ENCODE results near the gene XNDC1N. TPM values are rescaled to one million over a fixed set of nuclear protein-coding genes. Genes with fewer than 3 reads are reported as not detected.
"Not testable (repeated sequence)": the region's sequence is repeated elsewhere in the genome, so short reads cannot be mapped to it uniquely, and the experiment has no call there.

XNDC1N gene
- total RNA-seq, 1 experiment from 2014 or later: 32.1 TPM

DNA sequence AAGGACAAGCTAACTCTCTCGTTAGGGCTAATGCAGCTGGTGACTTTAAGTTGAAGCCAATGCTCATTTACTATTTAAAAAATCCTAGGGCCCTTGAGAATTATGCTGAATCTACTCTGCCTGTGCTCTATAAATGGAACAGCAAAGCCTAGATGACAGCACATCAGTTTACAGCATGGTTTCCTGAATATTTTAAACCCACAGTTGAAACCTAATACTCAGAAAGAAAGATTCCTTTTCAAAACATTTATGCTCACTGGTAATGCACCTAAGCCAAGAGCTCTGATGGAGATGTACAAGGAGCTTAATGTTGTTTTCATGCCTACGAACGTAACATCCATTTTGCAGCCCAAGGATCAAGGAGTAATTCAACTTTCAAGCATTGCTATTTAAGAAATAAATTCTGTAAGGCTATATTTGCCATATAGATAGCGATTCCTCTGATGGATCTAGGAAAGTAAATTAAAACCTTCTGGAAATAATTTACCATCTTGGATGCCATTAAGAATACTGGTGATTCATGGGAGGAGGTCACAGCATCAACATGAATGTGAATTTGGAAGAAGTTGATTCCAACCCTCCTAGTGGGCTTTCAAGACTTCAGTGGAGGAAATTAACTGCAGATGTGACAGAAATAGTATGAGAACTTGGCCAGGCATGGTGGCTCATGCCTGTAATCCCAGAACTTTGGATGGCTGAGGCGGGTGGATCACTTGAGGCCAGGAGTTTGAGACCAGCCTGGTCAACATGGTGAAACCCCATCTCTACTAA is 14.5 kb downstream of the XNDC1N start:
- Histone ChIP-seq H3K9me3 (no peaks in the 10 kb centered on the region), H3K36me3 (ENCODE audit: control insufficient read depth, insufficient read depth, low read length) (peaks cover 2% of the 10 kb centered on the region; the same call in 1 of the 2 replicates), H3K4me1 (peaks cover 34% of the 10 kb centered on the region), H3K4me3 (ENCODE audit: low read depth, low read length) (no peak overlapping the region), H3K27me3 (replicated peaks; ENCODE audit: control insufficient read depth, insufficient read depth, low read length) (no peaks in the 10 kb centered on the region)
- POLR2A ChIA-PET: interaction anchor here (0.7 kb wide), 1 partner anchor 311 kb away, joined by 6 read pairs; the partner anchor contains the start of gene INPPL1
- H3K27me3 Mint-ChIP-seq (ENCODE audit: insufficient read depth, unreplicated experiment): no peaks in the 10 kb centered on the region
- TF ChIP-seq, protein P1, sequence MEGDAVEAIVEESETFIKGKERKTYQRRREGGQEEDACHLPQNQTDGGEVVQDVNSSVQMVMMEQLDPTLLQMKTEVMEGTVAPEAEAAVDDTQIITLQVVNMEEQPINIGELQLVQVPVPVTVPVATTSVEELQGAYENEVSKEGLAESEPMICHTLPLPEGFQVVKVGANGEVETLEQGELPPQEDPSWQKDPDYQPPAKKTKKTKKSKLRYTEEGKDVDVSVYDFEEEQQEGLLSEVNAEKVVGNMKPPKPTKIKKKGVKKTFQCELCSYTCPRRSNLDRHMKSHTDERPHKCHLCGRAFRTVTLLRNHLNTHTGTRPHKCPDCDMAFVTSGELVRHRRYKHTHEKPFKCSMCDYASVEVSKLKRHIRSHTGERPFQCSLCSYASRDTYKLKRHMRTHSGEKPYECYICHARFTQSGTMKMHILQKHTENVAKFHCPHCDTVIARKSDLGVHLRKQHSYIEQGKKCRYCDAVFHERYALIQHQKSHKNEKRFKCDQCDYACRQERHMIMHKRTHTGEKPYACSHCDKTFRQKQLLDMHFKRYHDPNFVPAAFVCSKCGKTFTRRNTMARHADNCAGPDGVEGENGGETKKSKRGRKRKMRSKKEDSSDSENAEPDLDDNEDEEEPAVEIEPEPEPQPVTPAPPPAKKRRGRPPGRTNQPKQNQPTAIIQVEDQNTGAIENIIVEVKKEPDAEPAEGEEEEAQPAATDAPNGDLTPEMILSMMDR (IDR thresholded peaks at IDR 0.05; ENCODE audit: insufficient read depth in 1 of 2, low read depth in 1 of 2, low read length in 1 of 2, severe bottlenecking in 1 of 2, unreplicated experiment in 1 of 2): no peak
- intact Hi-C loops (cut with micrococcal nuclease; ENCODE audit: unreplicated experiment): no loop called here
- no peak for DNase-seq
- H3K27ac Mint-ChIP-seq (ENCODE audit: unreplicated experiment): no peak overlapping the region
- peaks cover 39% of the 10 kb centered on the region for H3K36me3 Mint-ChIP-seq (ENCODE audit: insufficient read depth, unreplicated experiment)
- no peak overlapping the region for H3K4me3 Mint-ChIP-seq (ENCODE audit: unreplicated experiment)
- CTCF ChIA-PET: no interaction called here
- H3K4me1 Mint-ChIP-seq (ENCODE audit: low read depth, unreplicated experiment): peaks cover 23% of the 10 kb centered on the region
- H3K9me3 Mint-ChIP-seq (ENCODE audit: unreplicated experiment): no peaks in the 10 kb centered on the region
- no TSS peak for BruUV-seq (replicated peaks)

DNA sequence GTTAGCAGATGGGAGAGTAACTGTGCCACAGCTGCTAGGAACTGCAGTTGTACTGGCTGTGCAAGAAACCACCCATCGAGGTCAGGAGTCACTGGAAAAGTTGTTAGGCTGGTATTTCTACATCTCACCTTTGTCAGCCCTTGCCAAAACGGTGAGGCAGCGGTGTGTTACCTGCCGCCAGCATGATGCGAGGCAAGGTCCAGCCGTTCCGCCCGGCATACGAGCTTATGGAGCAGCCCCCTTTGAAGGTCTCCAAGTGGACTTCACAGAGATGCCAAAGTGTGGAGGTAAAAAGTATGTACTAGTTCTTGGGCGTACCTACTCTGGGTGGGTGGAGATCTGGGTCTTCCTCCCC is 16.4 kb downstream of the XNDC1N start:
- H3K27me3 ChIP-seq (replicated peaks; ENCODE audit: control insufficient read depth, insufficient read depth, low read length); H3K36me3 ChIP-seq (ENCODE audit: control insufficient read depth, insufficient read depth, low read length); H3K9me3 ChIP-seq; H3K27me3 Mint-ChIP-seq (ENCODE audit: insufficient read depth, unreplicated experiment); POLR2A ChIA-PET; H3K9me3 Mint-ChIP-seq (ENCODE audit: unreplicated experiment); BruUV-seq (replicated peaks); H3K4me3 ChIP-seq (ENCODE audit: low read depth, low read length): not testable (repeated sequence)
- CTCF ChIA-PET: interaction anchor here (1.1 kb wide), 2 partner anchors 16 to 113 kb away, joined by 3 to 8 read pairs; partner anchors contain the start of genes RNF121 and XNDC1N
- peak overlapping the region; percentile 44 for H3K4me3 Mint-ChIP-seq (ENCODE audit: unreplicated experiment)
- peak; percentile 50 to 52 for DNase-seq
- H3K27ac Mint-ChIP-seq (ENCODE audit: unreplicated experiment): peak overlapping the region; percentile 78
- peaks cover 40% of the 10 kb centered on the region for H3K4me1 ChIP-seq
- intact Hi-C loops (cut with micrococcal nuclease; ENCODE audit: unreplicated experiment): loop anchor here (1.0 to 2.0 kb wide), 3 partner anchors 16 to 47 kb away; partner anchors contain the start of gene XNDC1N
- peaks cover 29% of the 10 kb centered on the region for H3K4me1 Mint-ChIP-seq (ENCODE audit: low read depth, unreplicated experiment)
- peaks cover 39% of the 10 kb centered on the region for H3K36me3 Mint-ChIP-seq (ENCODE audit: insufficient read depth, unreplicated experiment)

- peaks cover 40% of the 10 kb centered on the region for H3K4me1 ChIP-seq
- H3K9me3 Mint-ChIP-seq (ENCODE audit: unreplicated experiment); H3K9me3 ChIP-seq; H3K36me3 ChIP-seq (ENCODE audit: control insufficient read depth, insufficient read depth, low read length); H3K27me3 Mint-ChIP-seq (ENCODE audit: insufficient read depth, unreplicated experiment); BruUV-seq (replicated peaks); H3K27me3 ChIP-seq (replicated peaks; ENCODE audit: control insufficient read depth, insufficient read depth, low read length); H3K4me3 ChIP-seq (ENCODE audit: low read depth, low read length); POLR2A ChIA-PET: not testable (repeated sequence)
- intact Hi-C loops (cut with micrococcal nuclease; ENCODE audit: unreplicated experiment): loop anchor here (1.0 to 2.0 kb wide), 3 partner anchors 17 to 47 kb away; partner anchors contain the start of gene XNDC1N
- CTCF ChIA-PET: interaction anchor here (1.1 kb wide), 2 partner anchors 17 to 114 kb away, joined by 3 to 8 read pairs; partner anchors contain the start of genes RNF121 and XNDC1N
- Mint-ChIP-seq H3K27ac (ENCODE audit: unreplicated experiment) (peak overlapping the region; percentile 78), H3K36me3 (ENCODE audit: insufficient read depth, unreplicated experiment) (peaks cover 39% of the 10 kb centered on the region), H3K4me3 (ENCODE audit: unreplicated experiment) (peak overlapping the region; percentile 44), H3K4me1 (ENCODE audit: low read depth, unreplicated experiment) (peaks cover 29% of the 10 kb centered on the region)
- peak; percentile 68 to 81 for DNase-seq
- TF ChIP-seq, protein P1 (IDR thresholded peaks at IDR 0.05; ENCODE audit: insufficient read depth in 1 of 2, low read depth in 1 of 2, low read length in 1 of 2, severe bottlenecking in 1 of 2, unreplicated experiment in 1 of 2): peak in 1 of 2 experiments; percentile 50
Observed at GRCh38 chr11:71911321-71911985, 16.9 kb downstream of the XNDC1N start.

- peak; percentile 85 to 92 for DNase-seq
- H3K9me3 ChIP-seq; BruUV-seq (replicated peaks); H3K27me3 Mint-ChIP-seq (ENCODE audit: insufficient read depth, unreplicated experiment); H3K36me3 ChIP-seq (ENCODE audit: control insufficient read depth, insufficient read depth, low read length); H3K9me3 Mint-ChIP-seq (ENCODE audit: unreplicated experiment); POLR2A ChIA-PET; H3K4me3 ChIP-seq (ENCODE audit: low read depth, low read length); H3K27me3 ChIP-seq (replicated peaks; ENCODE audit: control insufficient read depth, insufficient read depth, low read length): not testable (repeated sequence)
- H3K4me1 ChIP-seq: peaks cover 40% of the 10 kb centered on the region
- Mint-ChIP-seq H3K4me3 (ENCODE audit: unreplicated experiment) (peak overlapping the region; percentile 44), H3K27ac (ENCODE audit: unreplicated experiment) (peak overlapping the region; percentile 78), H3K4me1 (ENCODE audit: low read depth, unreplicated experiment) (peaks cover 29% of the 10 kb centered on the region), H3K36me3 (ENCODE audit: insufficient read depth, unreplicated experiment) (peaks cover 36% of the 10 kb centered on the region)
- CTCF ChIA-PET: interaction anchor here (0.8 to 1.1 kb wide), 4 partner anchors 8 to 115 kb away, joined by 3 to 8 read pairs (median 4); partner anchors contain the start of genes RNF121 and XNDC1N
- intact Hi-C loops (cut with micrococcal nuclease; ENCODE audit: unreplicated experiment): loop anchor here (1.0 to 2.0 kb wide), 4 partner anchors 18 to 46 kb away; partner anchors contain the start of gene XNDC1N
Observed at GRCh38 chr11:71910775-71911174, 17.6 kb downstream of the XNDC1N start.
